Measurements from ENCODE around the gene GPR157. TPM values are rescaled to one million over a fixed set of nuclear protein-coding genes. Genes with fewer than 3 reads are reported as not detected.
"Not testable (repeated sequence)": the region's sequence is repeated elsewhere in the genome, so short reads cannot be mapped to it uniquely, and the experiment has no call there.

GPR157 gene
- total and polyA plus RNA-seq, 4 donors: 0.44 to 2.4 (median 1.5) TPM

DNA sequence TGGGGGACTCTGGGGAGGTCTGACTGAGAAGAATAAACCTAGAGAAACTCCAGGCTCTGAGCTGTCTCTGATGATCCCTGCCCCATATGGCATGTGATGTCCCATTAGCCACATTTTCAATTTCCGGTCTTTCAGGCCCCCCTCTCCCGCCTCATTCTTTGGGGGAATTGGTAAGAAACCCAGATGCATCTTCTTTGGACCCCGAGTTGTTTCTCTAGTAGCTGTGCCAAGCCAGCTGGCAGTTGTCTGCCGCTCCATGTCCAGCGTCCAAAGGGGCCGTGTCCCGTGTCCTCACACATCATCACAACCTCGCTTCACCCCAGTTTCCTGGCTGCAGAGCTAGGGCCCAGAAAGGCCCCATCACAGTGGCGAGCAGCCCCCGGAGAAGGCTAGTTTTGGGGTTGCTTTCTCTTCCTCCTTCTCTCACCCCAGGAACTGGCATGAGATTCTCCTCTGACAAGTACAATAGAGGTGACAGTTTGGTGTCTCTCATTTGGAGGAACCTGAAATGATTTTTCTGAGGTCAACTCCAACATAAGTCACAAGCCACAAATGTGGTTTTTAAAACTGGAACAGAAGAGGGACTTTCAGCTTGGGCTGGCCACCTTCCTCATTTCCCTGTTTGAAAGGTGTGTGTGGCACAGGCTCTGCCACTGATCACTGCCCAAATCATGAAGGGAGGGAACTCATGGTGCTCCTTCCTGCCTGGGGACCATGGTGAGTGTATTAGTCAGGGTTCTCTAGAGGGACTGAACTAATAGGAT is 6.4 kb upstream of the GPR157 start:
- H3K36me3 ChIP-seq (ENCODE audit: control insufficient read depth, insufficient read depth, low read length): no peaks in the 10 kb centered on the region
- no peaks in the 10 kb centered on the region for H3K4me1 ChIP-seq (ENCODE audit: control insufficient read depth, insufficient read depth, low read length)
- DNase-seq (ENCODE audit: low read depth in 4 of 6, low spot score in 6 of 6): no peak
- H3K27me3 ChIP-seq (ENCODE audit: control insufficient read depth, insufficient read depth, low read length): no peaks in the 10 kb centered on the region
- 89% methylated on average over 7 of the region's 10 CpGs for WGBS (ENCODE audit: insufficient coverage)
- H3K4me3 ChIP-seq (ENCODE audit: low read depth, low read length): no peak overlapping the region
- H3K9me3 ChIP-seq (ENCODE audit: control insufficient read depth, insufficient read depth, low read length): no peaks in the 10 kb centered on the region
- no peak overlapping the region for H3K27ac ChIP-seq (ENCODE audit: low read depth, low read length)

DNA sequence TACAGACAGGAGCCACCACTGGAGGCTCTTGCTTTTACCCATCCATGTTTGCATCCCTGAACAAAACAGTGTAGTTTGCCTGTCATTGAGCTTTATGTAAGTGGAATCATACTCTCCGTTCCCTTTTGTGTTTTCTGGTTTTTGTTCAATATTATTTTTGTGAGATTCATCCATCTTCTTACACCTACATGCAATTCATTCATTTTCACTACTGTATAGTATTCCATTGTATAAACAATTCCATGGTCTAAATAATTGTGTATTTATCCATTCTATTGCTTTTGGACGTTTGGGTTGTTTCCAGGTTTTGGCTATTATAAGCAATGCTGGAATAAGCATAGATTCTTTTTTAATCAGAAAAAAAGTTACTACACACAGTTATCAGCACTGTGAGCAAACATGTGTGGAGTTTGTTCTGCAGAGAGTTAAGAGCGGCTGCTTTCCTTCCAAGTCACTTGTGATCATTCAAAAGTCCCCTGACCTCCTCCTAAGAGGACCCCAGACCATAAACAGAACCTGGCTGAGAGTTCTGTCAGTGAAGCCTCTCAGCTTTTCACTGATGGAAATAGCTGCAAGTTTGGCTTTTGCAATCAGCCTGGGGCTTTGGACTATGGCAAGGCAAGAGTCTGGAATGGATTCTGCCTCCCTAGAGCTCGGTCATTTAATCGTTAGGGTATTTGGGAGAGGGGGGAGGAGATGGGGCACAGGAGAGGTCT is 5.1 kb upstream of the GPR157 start:
- Histone ChIP-seq H3K9me3 (ENCODE audit: control insufficient read depth, insufficient read depth, low read length) (no peaks in the 10 kb centered on the region), H3K36me3 (ENCODE audit: control insufficient read depth, insufficient read depth, low read length) (no peaks in the 10 kb centered on the region), H3K27me3 (ENCODE audit: control insufficient read depth, insufficient read depth, low read length) (peaks cover 2% of the 10 kb centered on the region), H3K4me1 (ENCODE audit: control insufficient read depth, insufficient read depth, low read length) (peaks cover 5% of the 10 kb centered on the region), H3K27ac (ENCODE audit: low read depth, low read length) (no peak overlapping the region), H3K4me3 (ENCODE audit: low read depth, low read length) (no peak overlapping the region)
- 46% methylated on average over 2 of the region's 5 CpGs for WGBS (ENCODE audit: insufficient coverage)
- no peak for DNase-seq (ENCODE audit: low read depth in 4 of 6, low spot score in 6 of 6)

DNA sequence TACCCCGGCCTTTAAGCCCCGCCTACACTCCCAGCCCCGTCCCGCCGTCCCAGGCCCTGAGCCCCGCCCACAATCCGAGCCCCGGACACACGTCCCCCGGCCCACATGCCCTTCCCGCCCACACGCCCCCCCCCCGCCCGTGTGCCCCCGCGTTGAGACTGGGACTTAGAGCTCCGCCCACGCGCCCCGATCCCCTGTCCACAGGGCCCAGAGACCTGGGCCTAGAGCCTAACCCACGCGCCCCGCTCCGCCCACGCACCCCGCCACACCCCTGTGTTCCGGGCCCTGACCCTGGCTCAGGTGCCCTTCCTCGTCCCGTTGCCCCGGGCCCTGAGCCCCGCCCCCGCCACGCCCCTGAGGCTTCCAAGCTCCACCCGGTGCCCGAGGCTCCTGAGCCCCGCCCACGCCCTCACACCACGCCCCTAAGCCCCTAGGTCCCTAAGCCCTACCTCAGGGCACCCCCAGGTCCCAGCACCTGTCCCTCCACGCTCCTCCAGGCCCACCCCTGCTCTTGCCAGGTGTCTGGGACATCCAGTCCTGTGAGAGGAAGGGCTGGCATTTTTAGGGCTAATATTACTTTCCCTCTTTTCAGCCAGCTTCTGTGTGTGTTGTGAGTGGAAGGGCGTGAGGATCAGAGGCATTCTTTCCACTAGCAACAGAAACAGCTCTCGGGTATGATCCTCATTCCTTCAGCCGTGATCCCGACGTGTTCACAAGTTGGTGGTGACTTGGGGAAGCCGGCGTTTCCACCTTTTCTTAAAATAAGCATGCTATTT is 552 bp upstream of the GPR157 start:
- under 1% methylated on average over 21 of the region's 46 CpGs for WGBS (ENCODE audit: insufficient coverage)
- peaks cover 19% of the 10 kb centered on the region for H3K4me1 ChIP-seq (ENCODE audit: control insufficient read depth, insufficient read depth, low read length)
- H3K27me3 ChIP-seq (ENCODE audit: control insufficient read depth, insufficient read depth, low read length): peaks cover 15% of the 10 kb centered on the region
- H3K4me3 ChIP-seq (ENCODE audit: low read depth, low read length): peak overlapping the region; percentile 38
- H3K9me3 ChIP-seq (ENCODE audit: control insufficient read depth, insufficient read depth, low read length): no peaks in the 10 kb centered on the region
- peak in 2 of 6 donors; percentile 51 to 55 for DNase-seq (ENCODE audit: low read depth in 4 of 6, low spot score in 6 of 6)
- H3K36me3 ChIP-seq (ENCODE audit: control insufficient read depth, insufficient read depth, low read length): no peaks in the 10 kb centered on the region
- H3K27ac ChIP-seq (ENCODE audit: low read depth, low read length): peak overlapping the region; percentile 57

DNA sequence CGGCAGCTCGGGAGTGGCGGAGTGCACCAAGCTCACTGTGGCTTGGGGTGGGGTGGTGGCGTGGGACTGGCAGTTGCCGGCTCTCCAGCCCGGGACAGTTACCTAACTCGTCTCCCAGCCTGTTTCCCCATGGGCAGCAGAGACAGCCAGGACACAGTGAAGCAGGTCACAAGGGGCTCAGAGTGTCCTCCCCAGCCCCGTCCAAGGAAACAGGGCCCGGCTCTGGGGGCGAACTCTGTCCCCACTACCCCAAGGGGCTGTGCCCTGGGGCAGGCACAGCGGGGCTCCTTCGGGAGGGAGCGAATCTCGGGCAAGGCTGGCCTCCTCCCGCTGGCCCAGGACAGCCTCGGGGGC is 759 bp downstream of the GPR157 start:
- peak overlapping the region; percentile 53 for H3K4me3 ChIP-seq (ENCODE audit: low read depth, low read length)
- H3K36me3 ChIP-seq (ENCODE audit: control insufficient read depth, insufficient read depth, low read length): no peaks in the 10 kb centered on the region
- H3K27me3 ChIP-seq (ENCODE audit: control insufficient read depth, insufficient read depth, low read length): peaks cover 15% of the 10 kb centered on the region
- DNase-seq (ENCODE audit: low read depth in 4 of 6, low spot score in 6 of 6): no peak
- H3K27ac ChIP-seq (ENCODE audit: low read depth, low read length): peak overlapping the region; percentile 7
- no peaks in the 10 kb centered on the region for H3K9me3 ChIP-seq (ENCODE audit: control insufficient read depth, insufficient read depth, low read length)
- 29% methylated on average over 11 of the region's 16 CpGs for WGBS (ENCODE audit: insufficient coverage)
- peaks cover 19% of the 10 kb centered on the region for H3K4me1 ChIP-seq (ENCODE audit: control insufficient read depth, insufficient read depth, low read length)

DNA sequence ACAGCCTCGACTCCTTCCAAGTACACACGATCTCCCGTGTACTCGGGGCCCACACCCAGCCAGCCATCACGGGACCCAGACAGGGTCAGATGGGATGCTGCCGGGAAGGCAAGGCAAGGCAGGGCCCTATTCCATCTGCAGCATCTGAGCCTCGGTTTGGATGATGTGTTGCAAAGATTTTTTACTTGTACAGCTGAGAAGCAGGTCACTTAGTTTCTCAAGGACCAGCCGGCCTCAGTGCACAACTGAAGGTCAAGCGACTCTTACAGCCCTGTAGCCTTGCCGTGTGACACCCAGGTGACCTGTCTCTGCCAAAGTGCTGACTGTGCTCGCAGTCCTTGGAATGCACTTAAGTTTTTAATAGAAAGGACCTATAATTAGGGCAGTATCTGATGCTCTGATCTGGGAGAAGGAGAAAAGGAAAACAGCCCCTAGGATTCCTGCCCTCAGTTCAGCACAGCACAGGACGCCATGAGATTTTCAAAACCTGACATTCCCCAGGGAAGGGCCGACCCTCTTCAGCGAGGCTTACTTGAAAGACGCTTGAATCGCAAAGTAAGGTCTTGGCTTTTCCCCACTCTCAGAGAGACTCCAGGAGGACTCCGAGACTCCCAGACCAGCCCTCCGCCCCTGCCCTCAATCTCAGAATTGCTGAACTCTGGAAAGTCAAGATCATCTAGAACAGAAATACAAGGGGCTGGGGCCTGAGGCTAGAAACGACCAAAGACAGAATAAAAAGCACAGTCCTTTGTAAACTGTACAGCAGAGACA is 1.3 kb downstream of the GPR157 start:
- Histone ChIP-seq H3K9me3 (ENCODE audit: control insufficient read depth, insufficient read depth, low read length) (no peaks in the 10 kb centered on the region), H3K4me1 (ENCODE audit: control insufficient read depth, insufficient read depth, low read length) (peaks cover 19% of the 10 kb centered on the region), H3K4me3 (ENCODE audit: low read depth, low read length) (peak overlapping the region; percentile 53), H3K27me3 (ENCODE audit: control insufficient read depth, insufficient read depth, low read length) (peaks cover 15% of the 10 kb centered on the region), H3K27ac (ENCODE audit: low read depth, low read length) (peak overlapping the region; percentile 7), H3K36me3 (ENCODE audit: control insufficient read depth, insufficient read depth, low read length) (no peaks in the 10 kb centered on the region)
- WGBS (ENCODE audit: insufficient coverage): 72% methylated on average over 18 of the region's 19 CpGs
- DNase-seq (ENCODE audit: low read depth in 4 of 6, low spot score in 6 of 6): no peak

DNA sequence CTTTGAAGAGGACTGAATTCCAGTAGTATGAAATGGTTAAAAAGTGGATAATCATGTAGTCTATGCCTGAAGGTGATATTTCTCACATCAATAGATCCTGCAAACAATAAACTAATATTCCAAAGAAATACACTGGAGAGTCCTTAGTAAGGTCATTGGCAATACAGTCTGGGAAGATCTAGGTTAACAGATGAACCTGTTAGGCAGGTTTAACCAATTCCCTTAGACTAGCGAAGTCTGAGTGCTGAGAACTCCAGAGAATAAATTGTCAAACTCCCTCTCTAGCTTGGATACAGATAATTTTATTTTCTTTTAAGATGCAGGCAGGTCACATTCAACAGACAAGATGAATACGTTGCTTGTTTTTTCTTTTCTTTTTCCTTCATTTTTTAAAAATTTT is 2.4 kb downstream of the GPR157 start:
- Histone ChIP-seq H3K9me3 (ENCODE audit: control insufficient read depth, insufficient read depth, low read length) (no peaks in the 10 kb centered on the region), H3K4me1 (ENCODE audit: control insufficient read depth, insufficient read depth, low read length) (peaks cover 19% of the 10 kb centered on the region), H3K27me3 (ENCODE audit: control insufficient read depth, insufficient read depth, low read length) (peaks cover 15% of the 10 kb centered on the region), H3K36me3 (ENCODE audit: control insufficient read depth, insufficient read depth, low read length) (no peaks in the 10 kb centered on the region), H3K27ac (ENCODE audit: low read depth, low read length) (no peak overlapping the region), H3K4me3 (ENCODE audit: low read depth, low read length) (no peak overlapping the region)
- DNase-seq (ENCODE audit: low read depth in 4 of 6, low spot score in 6 of 6): no peak
- no CpG with 5 or more reads among the region's 2 CpGs for WGBS (ENCODE audit: insufficient coverage)

DNA sequence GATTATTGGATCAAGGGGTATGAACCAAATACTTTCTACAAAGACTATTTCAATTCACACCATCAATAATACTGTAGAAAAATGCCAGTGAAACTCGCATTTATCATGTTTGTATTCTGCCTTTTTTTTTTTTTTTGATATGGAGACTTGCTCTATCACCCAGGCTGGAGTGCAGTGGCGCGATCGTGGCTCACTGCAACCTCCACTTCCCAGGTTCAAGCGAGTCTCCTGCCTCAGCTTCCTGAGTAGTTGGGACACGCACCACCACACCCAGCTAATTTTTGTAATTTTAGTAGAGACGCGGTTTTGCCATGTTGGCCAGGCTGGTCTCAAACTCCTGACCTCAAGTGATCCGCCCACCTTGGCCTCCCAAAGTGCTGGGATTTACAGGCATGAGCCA is 3.1 kb downstream of the GPR157 start:
- not testable (repeated sequence) for H3K9me3 ChIP-seq (ENCODE audit: control insufficient read depth, insufficient read depth, low read length); H3K4me3 ChIP-seq (ENCODE audit: low read depth, low read length); H3K36me3 ChIP-seq (ENCODE audit: control insufficient read depth, insufficient read depth, low read length); H3K27ac ChIP-seq (ENCODE audit: low read depth, low read length); DNase-seq (ENCODE audit: low read depth in 4 of 6, low spot score in 6 of 6)
- WGBS (ENCODE audit: insufficient coverage): 99% methylated on average over 8 of the region's 9 CpGs
- H3K27me3 ChIP-seq (ENCODE audit: control insufficient read depth, insufficient read depth, low read length): peaks cover 15% of the 10 kb centered on the region
- H3K4me1 ChIP-seq (ENCODE audit: control insufficient read depth, insufficient read depth, low read length): peaks cover 21% of the 10 kb centered on the region

DNA sequence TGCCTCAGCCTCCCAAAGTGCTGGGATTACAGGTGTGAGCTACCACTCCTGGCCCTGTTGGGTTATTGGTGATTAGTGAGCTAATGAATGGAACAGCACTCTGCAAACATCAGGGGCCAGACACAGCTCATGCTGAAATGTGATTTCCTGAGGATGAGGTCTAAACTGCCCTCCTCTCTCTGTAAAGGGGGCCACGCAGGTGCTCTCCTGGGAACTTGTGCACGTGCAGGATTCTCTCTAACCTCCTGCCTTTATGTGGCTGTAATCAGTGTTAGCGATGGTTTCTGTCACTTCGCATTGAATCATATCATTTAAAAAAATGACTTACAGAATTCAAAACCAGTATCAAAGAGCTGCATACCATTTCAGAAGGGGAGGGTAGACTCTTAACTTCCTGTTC is 3.6 kb downstream of the GPR157 start:
- Histone ChIP-seq H3K4me3 (ENCODE audit: low read depth, low read length) (no peak overlapping the region), H3K4me1 (ENCODE audit: control insufficient read depth, insufficient read depth, low read length) (peaks cover 26% of the 10 kb centered on the region), H3K27ac (ENCODE audit: low read depth, low read length) (no peak overlapping the region), H3K27me3 (ENCODE audit: control insufficient read depth, insufficient read depth, low read length) (peaks cover 15% of the 10 kb centered on the region), H3K9me3 (ENCODE audit: control insufficient read depth, insufficient read depth, low read length) (no peaks in the 10 kb centered on the region), H3K36me3 (ENCODE audit: control insufficient read depth, insufficient read depth, low read length) (no peaks in the 10 kb centered on the region)
- 60% methylated on average over 1 of the region's 4 CpGs for WGBS (ENCODE audit: insufficient coverage)
- DNase-seq (ENCODE audit: low read depth in 4 of 6, low spot score in 6 of 6): no peak

DNA sequence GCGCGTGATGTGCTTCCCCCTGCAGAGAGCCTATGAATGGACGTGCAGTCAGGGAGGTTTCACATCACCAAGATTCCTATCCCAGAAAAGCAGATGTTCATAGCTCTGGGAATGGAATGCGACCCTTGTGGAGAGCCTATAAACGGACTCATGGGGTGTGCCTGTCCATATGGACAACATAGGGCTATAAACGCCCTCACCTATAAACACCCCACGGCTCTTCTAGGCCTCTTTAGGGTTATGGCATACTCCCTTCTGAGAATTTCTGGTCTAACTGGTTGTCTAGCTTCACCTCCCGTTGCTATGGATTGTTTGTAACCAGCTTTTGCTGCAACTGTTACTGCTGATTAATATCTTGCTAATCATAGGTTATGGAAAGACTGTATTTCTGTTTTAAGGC is 4.5 kb downstream of the GPR157 start:
- WGBS (ENCODE audit: insufficient coverage): 39% methylated on average over 3 of the region's 8 CpGs

More for the DNA sequence above, 4.5 kb downstream of the GPR157 start:
- not testable (repeated sequence) for H3K4me3 ChIP-seq (ENCODE audit: low read depth, low read length); H3K36me3 ChIP-seq (ENCODE audit: control insufficient read depth, insufficient read depth, low read length); H3K9me3 ChIP-seq (ENCODE audit: control insufficient read depth, insufficient read depth, low read length); H3K27ac ChIP-seq (ENCODE audit: low read depth, low read length); DNase-seq (ENCODE audit: low read depth in 4 of 6, low spot score in 6 of 6)
- Histone ChIP-seq H3K27me3 (ENCODE audit: control insufficient read depth, insufficient read depth, low read length) (peaks cover 14% of the 10 kb centered on the region), H3K4me1 (ENCODE audit: control insufficient read depth, insufficient read depth, low read length) (peaks cover 30% of the 10 kb centered on the region)
